ENCODE measurements around the gene NEURL1. TPM values are rescaled to one million over a fixed set of nuclear protein-coding genes. Genes with fewer than 3 reads are reported as not detected.

NEURL1 gene
- total RNA-seq, 4 donors from 2014 or later, result 0.19 TPM; not detected in 3

DNA sequence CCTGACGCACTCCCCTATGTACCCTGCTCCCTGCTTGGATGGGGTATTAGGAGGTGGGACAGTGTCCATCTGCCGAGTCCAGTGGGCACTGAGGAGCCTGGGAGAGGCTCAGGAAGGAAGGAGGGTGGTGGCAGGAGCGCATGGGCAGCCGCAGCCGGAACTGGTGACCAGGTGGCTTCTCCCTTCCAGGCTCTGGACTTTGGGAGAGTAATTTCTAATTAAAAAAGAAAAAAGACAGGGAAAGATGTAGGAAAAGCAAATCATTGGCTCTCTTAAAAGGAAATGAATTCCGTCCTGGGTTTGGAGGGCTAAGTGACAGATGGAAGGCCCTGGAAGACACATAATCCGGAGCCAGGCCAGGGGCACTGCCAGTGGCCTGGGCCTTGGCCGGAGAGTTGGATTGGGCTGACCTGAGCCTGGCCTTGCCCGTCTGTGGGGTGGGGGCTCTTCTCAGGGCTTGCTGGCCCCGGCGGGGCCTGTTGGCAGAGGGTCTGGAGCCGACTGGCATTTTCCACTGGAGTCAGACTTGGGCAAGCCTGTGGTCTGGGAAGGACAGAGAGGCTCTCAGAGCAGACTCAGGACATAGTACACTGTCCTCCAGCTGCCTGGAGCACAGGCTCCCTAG is 63.0 kb downstream of the NEURL1 start:
- no peak for DNase-seq
- no peak overlapping the region for H3K4me3 ChIP-seq

DNA sequence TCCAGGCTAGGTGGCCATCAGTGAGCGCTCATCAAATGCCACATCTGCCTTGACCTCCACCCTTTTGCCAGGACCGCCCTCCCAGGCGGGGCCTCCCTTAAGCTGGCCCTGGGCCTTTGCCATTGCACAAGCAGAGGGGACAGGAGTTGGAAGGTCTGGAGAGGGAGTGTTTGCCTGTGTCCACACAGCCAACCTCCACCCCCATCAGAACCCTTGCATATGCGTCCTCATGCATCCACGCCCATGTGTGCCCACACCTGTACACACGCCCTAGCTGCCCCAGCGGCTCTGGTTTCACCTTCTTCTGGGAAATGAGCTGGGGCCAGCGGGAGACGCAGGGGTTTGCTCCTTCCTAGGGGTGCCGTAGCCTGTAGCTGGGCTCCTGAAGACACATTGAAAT is 64.0 kb downstream of the NEURL1 start:
- no peak overlapping the region for H3K27ac ChIP-seq
- 84 to 88% methylated on average over 9 to 10 of the region's 10 CpGs for WGBS, 2 donors

More for the DNA sequence above, 63.0 kb downstream of the NEURL1 start:
- no peak for TF ChIP-seq POLR2A (IDR thresholded peaks at IDR 0.05)
- TF ChIP-seq, protein P1, sequence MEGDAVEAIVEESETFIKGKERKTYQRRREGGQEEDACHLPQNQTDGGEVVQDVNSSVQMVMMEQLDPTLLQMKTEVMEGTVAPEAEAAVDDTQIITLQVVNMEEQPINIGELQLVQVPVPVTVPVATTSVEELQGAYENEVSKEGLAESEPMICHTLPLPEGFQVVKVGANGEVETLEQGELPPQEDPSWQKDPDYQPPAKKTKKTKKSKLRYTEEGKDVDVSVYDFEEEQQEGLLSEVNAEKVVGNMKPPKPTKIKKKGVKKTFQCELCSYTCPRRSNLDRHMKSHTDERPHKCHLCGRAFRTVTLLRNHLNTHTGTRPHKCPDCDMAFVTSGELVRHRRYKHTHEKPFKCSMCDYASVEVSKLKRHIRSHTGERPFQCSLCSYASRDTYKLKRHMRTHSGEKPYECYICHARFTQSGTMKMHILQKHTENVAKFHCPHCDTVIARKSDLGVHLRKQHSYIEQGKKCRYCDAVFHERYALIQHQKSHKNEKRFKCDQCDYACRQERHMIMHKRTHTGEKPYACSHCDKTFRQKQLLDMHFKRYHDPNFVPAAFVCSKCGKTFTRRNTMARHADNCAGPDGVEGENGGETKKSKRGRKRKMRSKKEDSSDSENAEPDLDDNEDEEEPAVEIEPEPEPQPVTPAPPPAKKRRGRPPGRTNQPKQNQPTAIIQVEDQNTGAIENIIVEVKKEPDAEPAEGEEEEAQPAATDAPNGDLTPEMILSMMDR (IDR thresholded peaks at IDR 0.05), result no peak
- Histone ChIP-seq H3K9me3 (peaks cover 0 to 3% (median 0%) of the 10 kb centered on the region in 3 donors), H3K4me1 (peaks cover 12 to 19% (median 13%) of the 10 kb centered on the region in 3 donors), H3K27me3 (peaks cover 0 to 51% (median 2%) of the 10 kb centered on the region in 4 donors), H3K36me3 (no peaks in the 10 kb centered on the region), H3K27ac (no peak overlapping the region)
- intact Hi-C loops (cut with DNase I), result no loop called here
- WGBS, 2 donors, result 82 to 86% methylated on average over 10 of the region's 12 CpGs

DNA sequence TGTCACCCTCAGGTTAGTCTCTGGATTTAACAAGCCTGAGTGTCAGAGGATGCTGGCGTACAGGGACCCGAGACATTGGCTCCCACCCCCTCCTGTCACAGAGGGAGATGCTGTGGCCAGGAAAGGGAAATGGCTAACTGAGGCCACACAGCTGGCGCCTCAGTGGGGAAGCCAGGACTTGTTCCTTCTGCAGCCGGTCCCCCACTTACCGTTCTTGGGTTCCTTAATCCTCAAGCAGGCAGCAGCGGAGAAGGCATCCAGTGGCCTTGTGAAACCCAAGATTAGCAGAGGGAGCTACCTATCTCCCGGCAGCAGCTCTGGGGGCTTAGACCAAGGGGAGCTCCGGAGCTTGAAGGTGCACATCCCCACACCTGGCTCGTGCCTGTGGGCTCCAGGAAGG is 65.4 kb downstream of the NEURL1 start:
- H3K27ac ChIP-seq, result no peak overlapping the region
- intact Hi-C loops (cut with DNase I), result no loop called here
- 66% methylated on average over 7 of the region's 9 CpGs; no CpG with 5 or more reads in 1 of the 2 donors for WGBS, 2 donors

More for the DNA sequence above, 64.0 kb downstream of the NEURL1 start:
- Histone ChIP-seq H3K36me3 (no peaks in the 10 kb centered on the region), H3K4me1 (peaks cover 12 to 19% (median 13%) of the 10 kb centered on the region in 3 donors), H3K9me3 (peaks cover 0 to 3% (median 0%) of the 10 kb centered on the region in 3 donors), H3K27me3 (peaks cover 0 to 51% (median 2%) of the 10 kb centered on the region in 4 donors), H3K4me3 (no peak overlapping the region)
- no peak for DNase-seq
- intact Hi-C loops (cut with DNase I), result no loop called here
- no peak for TF ChIP-seq POLR2A (IDR thresholded peaks at IDR 0.05)
- TF ChIP-seq, protein P1 (IDR thresholded peaks at IDR 0.05), result no peak

DNA sequence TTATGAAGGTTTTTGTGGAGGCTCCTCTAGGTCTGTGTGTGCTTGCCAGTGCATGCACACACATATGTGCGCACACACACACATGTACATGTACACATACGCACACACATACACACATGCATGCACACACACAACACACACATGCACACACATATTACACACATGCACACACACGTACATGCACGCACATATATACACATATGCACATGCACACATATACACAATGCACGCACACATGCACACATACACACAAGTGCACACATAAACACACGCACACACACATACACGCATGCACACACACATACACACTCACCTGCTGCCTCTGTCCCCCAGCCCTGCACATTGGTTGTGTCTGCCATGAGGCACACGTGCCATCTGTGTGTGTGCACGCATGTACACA is 66.3 kb downstream of the NEURL1 start:
- TF ChIP-seq, protein P1 (IDR thresholded peaks at IDR 0.05), result no peak
- TF ChIP-seq POLR2A (IDR thresholded peaks at IDR 0.05), result no peak
- peaks cover 0 to 55% (median 2%) of the 10 kb centered on the region in 4 donors for H3K27me3 ChIP-seq
- H3K27ac ChIP-seq, result no peak overlapping the region
- H3K4me1 ChIP-seq, result peaks cover 9 to 15% (median 13%) of the 10 kb centered on the region in 3 donors
- 71 to 89% methylated on average over 8 of the region's 9 CpGs for WGBS, 2 donors
- intact Hi-C loops (cut with DNase I), result no loop called here
- peaks cover 0 to 3% (median 0%) of the 10 kb centered on the region in 3 donors for H3K9me3 ChIP-seq
- DNase-seq, result no peak
- no peak overlapping the region for H3K4me3 ChIP-seq
- no peaks in the 10 kb centered on the region for H3K36me3 ChIP-seq

More for the DNA sequence above, 65.4 kb downstream of the NEURL1 start:
- Histone ChIP-seq H3K4me1 (peaks cover 12 to 19% (median 13%) of the 10 kb centered on the region in 3 donors), H3K4me3 (no peak overlapping the region), H3K27me3 (peaks cover 0 to 51% (median 2%) of the 10 kb centered on the region in 4 donors), H3K9me3 (peaks cover 0 to 3% (median 0%) of the 10 kb centered on the region in 3 donors), H3K36me3 (no peaks in the 10 kb centered on the region)
- no peak for DNase-seq
- no peak for TF ChIP-seq POLR2A (IDR thresholded peaks at IDR 0.05)
- TF ChIP-seq, protein P1 (IDR thresholded peaks at IDR 0.05), result no peak

DNA sequence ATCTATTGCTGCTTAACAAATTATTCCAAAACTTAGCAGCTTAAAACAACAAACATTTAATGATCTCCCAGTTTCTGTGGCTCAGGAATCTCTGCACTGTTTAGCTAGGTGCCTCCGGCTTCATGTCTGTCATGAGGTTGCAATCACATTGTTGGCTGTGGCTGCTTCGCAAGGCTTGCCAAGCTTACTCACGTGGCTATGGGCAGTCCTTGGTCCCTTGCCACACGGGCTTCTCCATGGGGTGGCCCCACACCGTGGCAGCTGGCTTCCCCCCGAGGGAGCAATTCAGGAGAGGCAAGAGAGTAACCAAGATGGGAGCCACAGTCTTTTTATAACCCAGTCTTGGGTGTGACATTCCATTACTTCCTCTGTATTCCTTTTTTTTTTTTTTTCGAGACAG is 67.4 kb downstream of the NEURL1 start:
- TF ChIP-seq, protein P1 (IDR thresholded peaks at IDR 0.05), result no peak
- TF ChIP-seq POLR2A (IDR thresholded peaks at IDR 0.05), result no peak
- Histone ChIP-seq H3K4me1 (peaks cover 1 to 4% (median 2%) of the 10 kb centered on the region in 3 donors), H3K9me3 (peaks cover 0 to 3% (median 0%) of the 10 kb centered on the region in 3 donors), H3K27me3 (peaks cover 0 to 44% (median 2%) of the 10 kb centered on the region in 4 donors), H3K36me3 (no peaks in the 10 kb centered on the region), H3K4me3 (no peak overlapping the region), H3K27ac (no peak overlapping the region)
- WGBS, 2 donors, result 59 to 60% methylated on average over 6 to 7 of the region's 7 CpGs
- no peak for DNase-seq
- intact Hi-C loops (cut with DNase I), result no loop called here

All from esophagus squamous epithelium (tissue), 5 donors.